ENCODE data around the gene UGT2B7. TPM values are rescaled to one million over a fixed set of nuclear protein-coding genes. Genes with fewer than 3 reads are reported as not detected.

Gene UGT2B7
- total RNA-seq, 3 donors from 2014 or later = 0.18 TPM; not detected in 2

DNA sequence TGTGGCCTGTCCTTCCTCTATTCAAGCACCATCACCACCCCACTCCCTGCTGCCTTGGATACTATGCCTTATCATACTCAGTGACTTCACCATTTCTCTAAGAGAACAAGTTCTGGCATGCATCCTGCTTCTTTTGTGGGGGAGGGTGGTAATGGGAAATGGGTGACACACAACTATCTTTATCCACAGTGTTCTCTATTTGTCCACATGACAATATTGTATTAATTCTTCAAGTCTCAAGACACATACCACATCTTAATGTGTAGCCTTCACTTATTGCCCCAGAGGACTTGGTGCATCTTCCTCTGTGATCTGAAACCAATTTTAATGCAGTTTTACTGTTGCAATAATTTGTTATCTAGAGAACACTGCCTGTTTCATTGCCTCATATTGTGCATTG, 29.3 kb upstream of the UGT2B7 start:
- Mint-ChIP-seq H3K9me3 (peaks cover 4% of the 10 kb centered on the region), H3K4me3 (no peak overlapping the region), H3K36me3 (ENCODE audit: insufficient read depth) (no peaks in the 10 kb centered on the region), H3K4me1 (ENCODE audit: low read depth) (no peaks in the 10 kb centered on the region), H3K27me3 (ENCODE audit: low read depth) (no peaks in the 10 kb centered on the region)
- DNase-seq = no peak
- no peak for ATAC-seq

DNA sequence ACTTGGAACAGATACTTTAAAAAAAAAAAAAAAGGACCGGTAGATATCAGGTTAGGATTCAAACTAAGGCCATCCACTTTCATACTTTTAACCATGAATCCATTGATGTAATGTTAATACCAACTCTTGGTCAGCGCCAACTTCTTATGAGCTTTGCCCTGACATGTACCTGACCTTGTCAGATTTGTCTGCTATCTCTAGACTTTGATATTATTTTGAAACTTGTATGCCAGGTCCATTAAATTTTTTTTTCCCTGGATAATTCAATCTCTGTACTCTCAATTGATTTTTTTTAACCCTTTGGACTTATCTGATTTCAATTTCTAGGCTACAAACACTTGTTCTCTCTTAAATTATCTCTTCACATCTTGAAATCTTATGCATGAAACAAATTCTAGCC, 27.2 kb upstream of the UGT2B7 start:
- Mint-ChIP-seq H3K4me1 (ENCODE audit: low read depth) (no peaks in the 10 kb centered on the region), H3K36me3 (ENCODE audit: insufficient read depth) (no peaks in the 10 kb centered on the region), H3K4me3 (no peak overlapping the region), H3K27me3 (ENCODE audit: low read depth) (no peaks in the 10 kb centered on the region), H3K9me3 (no peaks in the 10 kb centered on the region)
- DNase-seq = no peak
- no peak for ATAC-seq

DNA sequence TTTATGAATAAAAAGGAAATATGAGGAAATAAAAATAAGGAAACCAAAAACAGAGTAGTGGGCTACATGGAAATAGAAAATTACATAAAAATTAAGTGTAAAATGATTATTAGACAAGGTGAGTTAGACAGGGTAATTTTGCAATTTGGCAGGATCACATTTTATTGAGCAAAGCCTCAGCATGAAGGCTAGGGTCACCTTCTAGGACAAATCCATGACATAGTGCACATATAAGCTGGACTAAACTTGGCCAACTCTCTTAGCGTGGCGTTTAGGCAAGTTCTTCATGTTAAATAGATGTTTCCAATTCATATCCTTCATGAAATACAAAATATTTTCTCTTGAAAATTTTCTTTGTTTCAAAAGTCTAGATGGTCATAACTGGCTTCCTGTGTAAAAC, 25.7 kb upstream of the UGT2B7 start:
- no peak overlapping the region for H3K4me3 Mint-ChIP-seq
- DNase-seq (no peak), ATAC-seq (no peak)

DNA sequence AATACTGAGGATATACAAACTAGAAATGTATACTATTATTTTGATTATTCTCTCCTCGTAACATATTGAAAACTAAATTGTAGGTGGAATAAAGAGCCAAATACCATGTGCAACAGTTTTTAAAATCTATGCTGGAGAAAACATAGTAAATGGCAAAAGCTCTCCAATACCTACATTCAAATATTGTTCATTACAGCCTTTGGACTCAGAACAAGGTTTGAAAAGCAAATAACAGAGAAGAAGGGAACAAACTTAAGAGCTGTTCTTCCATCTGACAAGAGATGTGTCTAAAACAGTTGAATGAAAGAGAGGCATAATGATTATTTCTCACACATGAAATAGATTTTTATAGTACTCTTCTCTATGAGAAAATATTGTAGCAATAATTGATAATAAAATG, 25.0 kb upstream of the UGT2B7 start:
- Mint-ChIP-seq H3K4me1 (ENCODE audit: low read depth) (no peaks in the 10 kb centered on the region), H3K27me3 (ENCODE audit: low read depth) (no peaks in the 10 kb centered on the region), H3K36me3 (ENCODE audit: insufficient read depth) (no peaks in the 10 kb centered on the region), H3K4me3 (no peak overlapping the region), H3K9me3 (no peaks in the 10 kb centered on the region)
- ATAC-seq = no peak
- DNase-seq = no peak

More for the DNA sequence above, 25.7 kb upstream of the UGT2B7 start:
- H3K36me3 Mint-ChIP-seq (ENCODE audit: insufficient read depth) = no peaks in the 10 kb centered on the region
- H3K27me3 Mint-ChIP-seq (ENCODE audit: low read depth) = no peaks in the 10 kb centered on the region
- no peaks in the 10 kb centered on the region for H3K9me3 Mint-ChIP-seq
- H3K4me1 Mint-ChIP-seq (ENCODE audit: low read depth) = no peaks in the 10 kb centered on the region

DNA sequence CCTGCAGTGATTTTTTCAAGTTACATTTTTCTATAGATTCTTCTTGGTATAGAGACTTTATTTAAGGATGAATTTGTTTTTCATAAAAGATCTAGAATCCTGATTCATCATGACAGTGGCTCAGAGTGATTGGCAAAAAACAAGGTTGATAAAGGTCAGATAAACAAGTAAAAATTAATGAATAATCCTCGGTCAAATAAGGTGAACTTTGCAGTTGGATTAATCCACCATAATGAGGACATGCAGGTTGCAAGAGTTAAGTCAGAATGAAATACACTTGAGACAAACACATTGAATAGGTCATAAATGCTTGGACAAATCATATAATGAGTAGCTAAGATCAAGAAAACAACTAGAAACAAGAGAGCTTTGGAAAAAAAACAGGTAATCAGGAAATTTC, 22.9 kb upstream of the UGT2B7 start:
- H3K36me3 Mint-ChIP-seq (ENCODE audit: insufficient read depth) = no peaks in the 10 kb centered on the region

DNA sequence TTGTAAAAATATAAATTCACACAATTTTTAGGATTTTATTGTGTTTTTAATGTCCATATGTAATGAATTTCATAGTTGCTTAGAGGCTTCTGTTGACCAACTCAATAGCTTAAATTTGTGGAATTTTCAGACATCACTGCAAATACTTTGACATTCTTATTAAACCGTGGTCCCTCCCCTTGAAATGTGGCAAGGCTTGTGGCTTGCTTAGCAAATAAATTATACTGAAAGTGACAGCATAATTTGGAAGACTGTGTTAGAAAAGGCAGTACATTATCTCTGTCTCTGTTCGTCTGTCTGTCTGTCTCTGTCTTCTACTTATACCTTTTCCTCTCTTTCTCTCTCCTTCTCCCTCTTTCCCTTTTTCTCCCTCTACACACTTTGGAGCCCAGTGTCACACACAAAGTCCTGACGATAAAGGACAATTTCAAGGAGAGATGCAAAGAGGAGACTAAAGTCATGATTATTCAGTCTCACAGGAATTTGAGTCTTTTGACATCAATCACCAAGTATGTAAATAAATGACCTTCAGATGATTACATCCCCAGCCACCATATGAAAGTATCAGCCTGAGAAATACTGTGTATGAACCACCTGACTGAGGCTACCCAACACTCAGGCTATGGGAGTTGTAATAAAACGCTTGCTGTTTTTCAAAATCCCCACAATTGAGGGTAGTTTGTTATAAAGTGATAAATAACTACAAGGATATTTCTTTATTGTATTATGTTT, 21.0 kb upstream of the UGT2B7 start:
- H3K36me3 Mint-ChIP-seq (ENCODE audit: insufficient read depth) = no peaks in the 10 kb centered on the region
- H3K27me3 Mint-ChIP-seq (ENCODE audit: low read depth) = no peaks in the 10 kb centered on the region
- no peak overlapping the region for H3K4me3 Mint-ChIP-seq
- ATAC-seq = no peak
- no peak for DNase-seq
- H3K4me1 Mint-ChIP-seq (ENCODE audit: low read depth) = no peaks in the 10 kb centered on the region
- H3K9me3 Mint-ChIP-seq = no peaks in the 10 kb centered on the region

More for the DNA sequence above, 22.9 kb upstream of the UGT2B7 start:
- Mint-ChIP-seq H3K27me3 (ENCODE audit: low read depth) (no peaks in the 10 kb centered on the region), H3K4me1 (ENCODE audit: low read depth) (no peaks in the 10 kb centered on the region), H3K4me3 (no peak overlapping the region), H3K9me3 (no peaks in the 10 kb centered on the region)
- DNase-seq = no peak
- no peak for ATAC-seq

DNA sequence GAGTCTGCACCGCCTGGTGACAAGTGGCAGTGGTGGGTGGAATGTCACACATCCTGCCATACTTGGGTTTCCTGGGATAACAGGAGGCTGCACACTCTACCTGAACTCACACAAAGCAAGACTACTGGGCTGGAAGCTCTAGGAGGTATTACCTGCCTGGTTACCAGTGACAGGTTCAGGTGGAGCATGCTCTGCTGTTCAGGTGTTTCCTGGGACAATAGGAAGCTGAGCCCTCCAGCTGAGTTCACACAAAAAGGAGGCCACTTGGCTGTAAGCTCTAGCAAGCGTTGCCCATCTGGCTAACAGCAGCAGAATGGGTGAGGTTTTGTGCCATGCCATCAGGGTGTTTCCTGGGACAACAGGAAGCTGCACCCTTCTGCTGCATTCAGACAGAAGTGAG, 17.4 kb upstream of the UGT2B7 start:
- H3K36me3 Mint-ChIP-seq (ENCODE audit: insufficient read depth) = no peaks in the 10 kb centered on the region
- no peaks in the 10 kb centered on the region for H3K4me1 Mint-ChIP-seq (ENCODE audit: low read depth)
- no peak for ATAC-seq
- H3K9me3 Mint-ChIP-seq = no peaks in the 10 kb centered on the region
- no peak overlapping the region for H3K4me3 Mint-ChIP-seq
- no peaks in the 10 kb centered on the region for H3K27me3 Mint-ChIP-seq (ENCODE audit: low read depth)
- no peak for DNase-seq

DNA sequence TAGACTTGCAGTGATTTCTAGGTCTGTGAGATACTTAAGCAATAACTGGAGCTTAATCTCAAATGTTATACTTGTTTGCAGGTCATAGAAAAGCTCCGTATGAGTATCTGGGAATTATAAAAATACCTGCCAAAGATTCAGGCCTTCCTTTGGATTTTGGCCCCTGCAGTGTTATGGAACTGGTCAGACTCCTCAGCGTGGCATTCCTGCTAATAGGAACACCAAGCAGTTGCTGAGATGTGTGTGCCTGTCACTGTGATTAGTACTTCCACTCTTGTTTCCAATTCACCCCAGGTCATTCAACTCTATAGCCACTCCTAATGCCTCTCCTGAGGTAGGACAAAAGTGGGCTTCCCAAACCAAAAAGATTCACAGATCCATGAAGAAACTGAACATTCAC, 7.8 kb upstream of the UGT2B7 start:
- Mint-ChIP-seq H3K9me3 (peaks cover 11% of the 10 kb centered on the region), H3K27me3 (ENCODE audit: low read depth) (no peaks in the 10 kb centered on the region), H3K4me3 (no peak overlapping the region), H3K4me1 (ENCODE audit: low read depth) (no peaks in the 10 kb centered on the region), H3K36me3 (ENCODE audit: insufficient read depth) (no peaks in the 10 kb centered on the region)
- DNase-seq = no peak
- no peak for ATAC-seq

DNA sequence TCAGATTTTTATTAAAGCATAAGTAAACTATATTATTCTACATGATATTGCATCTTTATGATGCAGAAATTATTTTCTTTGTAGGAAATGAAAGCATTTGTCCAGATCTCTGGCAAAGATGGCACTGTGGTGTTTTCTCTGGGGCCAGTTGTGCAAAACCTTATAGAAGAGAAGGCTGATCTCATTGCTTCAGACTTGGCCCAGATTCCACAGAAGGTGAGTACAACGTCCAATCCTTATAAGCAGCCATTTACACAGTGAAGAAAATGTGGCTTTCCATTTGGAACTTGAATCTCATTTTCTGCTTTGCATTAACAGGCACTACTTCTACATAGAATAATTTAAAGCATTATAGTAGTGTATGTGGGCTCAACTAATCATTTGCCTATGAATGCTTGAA, 6.9 kb upstream of the UGT2B7 start:
- Mint-ChIP-seq H3K36me3 (ENCODE audit: insufficient read depth) (no peaks in the 10 kb centered on the region), H3K4me3 (no peak overlapping the region), H3K4me1 (ENCODE audit: low read depth) (no peaks in the 10 kb centered on the region), H3K9me3 (peaks cover 11% of the 10 kb centered on the region), H3K27me3 (ENCODE audit: low read depth) (no peaks in the 10 kb centered on the region)
- ATAC-seq (no peak), DNase-seq (no peak)

DNA sequence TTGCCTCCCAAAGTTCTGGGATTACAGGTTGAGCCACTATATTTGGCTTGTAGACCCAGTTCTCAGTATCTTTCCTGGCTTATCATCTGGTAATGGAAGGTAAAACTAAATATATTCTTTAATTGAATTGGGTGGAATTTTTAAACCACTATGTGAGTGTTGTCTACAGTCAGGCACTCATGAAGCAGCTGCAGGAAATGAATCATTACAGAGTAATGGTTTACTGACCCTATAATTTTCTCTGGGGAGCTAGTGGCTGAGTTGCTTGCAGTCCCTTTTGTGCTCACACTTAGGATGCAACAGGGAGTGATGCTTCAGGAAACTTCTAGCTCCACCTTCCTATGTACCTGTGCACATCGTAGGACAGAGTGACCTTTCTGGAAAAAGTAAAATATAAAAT, 4.1 kb upstream of the UGT2B7 start:
- ATAC-seq = no peak
- H3K27me3 Mint-ChIP-seq (ENCODE audit: low read depth) = no peaks in the 10 kb centered on the region
- no peak for DNase-seq
- H3K9me3 Mint-ChIP-seq = peaks cover 11% of the 10 kb centered on the region
- H3K36me3 Mint-ChIP-seq (ENCODE audit: insufficient read depth) = no peaks in the 10 kb centered on the region
- no peaks in the 10 kb centered on the region for H3K4me1 Mint-ChIP-seq (ENCODE audit: low read depth)
- no peak overlapping the region for H3K4me3 Mint-ChIP-seq

DNA sequence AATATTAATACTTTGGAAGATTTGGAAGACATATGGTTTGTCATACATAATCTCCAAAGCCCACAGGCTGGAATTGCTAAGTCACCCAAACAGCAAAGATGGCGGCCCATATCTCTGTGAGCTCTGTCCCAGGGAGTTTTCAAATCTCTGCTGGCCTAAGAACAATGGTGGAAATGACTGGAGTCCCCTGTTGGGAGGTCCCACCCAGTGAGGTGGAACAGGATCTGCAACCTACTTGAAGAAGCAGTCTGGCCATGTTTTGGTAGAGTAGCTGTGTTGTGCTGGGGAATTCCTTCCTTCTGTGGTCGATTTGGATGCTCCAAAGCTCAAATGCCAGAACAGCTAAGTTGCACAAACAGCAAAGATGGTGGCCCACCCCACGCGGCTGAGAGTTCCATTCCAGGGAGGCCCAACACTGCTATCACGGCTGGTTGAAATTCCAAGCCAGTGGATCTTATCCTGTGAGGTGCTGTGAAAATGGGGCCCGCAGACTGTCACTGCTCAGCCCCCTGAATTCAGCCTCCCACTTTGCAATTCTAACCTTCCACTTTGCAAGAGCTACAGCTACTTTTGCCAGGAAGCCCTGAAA, 3.2 kb upstream of the UGT2B7 start:
- H3K4me3 Mint-ChIP-seq = no peak overlapping the region
- H3K9me3 Mint-ChIP-seq = peaks cover 10% of the 10 kb centered on the region
- H3K4me1 Mint-ChIP-seq (ENCODE audit: low read depth) = no peaks in the 10 kb centered on the region
- no peaks in the 10 kb centered on the region for H3K27me3 Mint-ChIP-seq (ENCODE audit: low read depth)
- DNase-seq = no peak
- no peaks in the 10 kb centered on the region for H3K36me3 Mint-ChIP-seq (ENCODE audit: insufficient read depth)
- ATAC-seq = no peak

DNA sequence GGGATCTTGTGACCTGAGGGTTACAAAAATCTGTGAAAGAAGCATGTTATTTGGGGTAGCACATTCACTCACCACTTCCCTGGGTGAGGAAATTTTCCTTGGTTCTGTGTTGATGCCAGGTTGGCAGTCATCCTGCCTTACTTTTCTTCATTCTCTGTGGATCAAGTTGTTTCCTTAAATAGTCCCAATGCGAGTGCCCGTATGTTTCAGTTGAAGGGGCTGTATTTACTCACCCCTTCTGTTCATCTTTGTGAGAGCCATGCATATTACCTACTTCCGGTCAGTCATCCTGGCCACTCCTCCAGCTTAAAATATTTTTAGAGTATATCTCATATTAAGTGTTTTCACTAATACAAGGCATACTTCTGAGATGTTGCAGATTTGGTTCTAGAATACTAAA, 2.6 kb upstream of the UGT2B7 start:
- no peaks in the 10 kb centered on the region for H3K36me3 Mint-ChIP-seq (ENCODE audit: insufficient read depth)
- no peak for DNase-seq
- ATAC-seq = no peak
- no peaks in the 10 kb centered on the region for H3K27me3 Mint-ChIP-seq (ENCODE audit: low read depth)
- H3K4me3 Mint-ChIP-seq = no peak overlapping the region
- H3K4me1 Mint-ChIP-seq (ENCODE audit: low read depth) = no peaks in the 10 kb centered on the region
- H3K9me3 Mint-ChIP-seq = peaks cover 4% of the 10 kb centered on the region

DNA sequence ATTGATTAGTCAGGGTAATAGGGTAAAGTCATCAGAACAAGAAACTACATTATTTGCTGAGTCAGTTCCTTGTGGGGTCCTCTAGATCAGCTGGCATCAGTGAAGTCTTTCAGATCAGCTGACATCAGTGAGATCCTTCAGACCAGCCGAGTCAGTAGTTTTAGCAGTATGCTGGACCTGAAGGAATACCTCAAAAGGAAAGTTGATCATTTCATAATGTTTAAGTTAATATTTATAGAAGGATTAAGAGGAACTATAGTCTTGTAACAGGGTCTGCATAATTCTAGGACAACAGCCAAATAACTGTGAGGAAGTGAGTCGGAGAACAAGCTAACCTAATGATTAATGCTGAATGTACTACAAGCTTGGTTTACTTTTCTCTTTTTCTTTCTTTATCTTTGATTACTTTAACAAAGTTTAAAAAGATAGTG, 958 bp upstream of the UGT2B7 start:
- Mint-ChIP-seq H3K36me3 (ENCODE audit: insufficient read depth) (no peaks in the 10 kb centered on the region), H3K27me3 (ENCODE audit: low read depth) (no peaks in the 10 kb centered on the region)

DNA sequence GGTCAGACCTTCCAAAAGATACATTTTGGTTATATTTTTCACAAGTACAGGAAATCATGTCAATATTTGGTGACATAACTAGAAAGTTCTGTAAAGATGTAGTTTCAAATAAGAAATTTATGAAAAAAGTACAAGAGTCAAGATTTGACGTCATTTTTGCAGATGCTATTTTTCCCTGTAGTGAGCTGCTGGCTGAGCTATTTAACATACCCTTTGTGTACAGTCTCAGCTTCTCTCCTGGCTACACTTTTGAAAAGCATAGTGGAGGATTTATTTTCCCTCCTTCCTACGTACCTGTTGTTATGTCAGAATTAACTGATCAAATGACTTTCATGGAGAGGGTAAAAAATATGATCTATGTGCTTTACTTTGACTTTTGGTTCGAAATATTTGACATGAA, 536 bp downstream of the UGT2B7 start:
- Mint-ChIP-seq H3K9me3 (no peaks in the 10 kb centered on the region), H3K27me3 (ENCODE audit: low read depth) (no peaks in the 10 kb centered on the region), H3K4me1 (ENCODE audit: low read depth) (no peaks in the 10 kb centered on the region), H3K36me3 (ENCODE audit: insufficient read depth) (no peaks in the 10 kb centered on the region), H3K4me3 (no peak overlapping the region)
- DNase-seq (no peak), ATAC-seq (no peak)

More for the DNA sequence above, 958 bp upstream of the UGT2B7 start:
- DNase-seq = no peak
- Mint-ChIP-seq H3K9me3 (no peaks in the 10 kb centered on the region), H3K4me1 (ENCODE audit: low read depth) (no peaks in the 10 kb centered on the region), H3K4me3 (no peak overlapping the region)
- no peak for ATAC-seq

DNA sequence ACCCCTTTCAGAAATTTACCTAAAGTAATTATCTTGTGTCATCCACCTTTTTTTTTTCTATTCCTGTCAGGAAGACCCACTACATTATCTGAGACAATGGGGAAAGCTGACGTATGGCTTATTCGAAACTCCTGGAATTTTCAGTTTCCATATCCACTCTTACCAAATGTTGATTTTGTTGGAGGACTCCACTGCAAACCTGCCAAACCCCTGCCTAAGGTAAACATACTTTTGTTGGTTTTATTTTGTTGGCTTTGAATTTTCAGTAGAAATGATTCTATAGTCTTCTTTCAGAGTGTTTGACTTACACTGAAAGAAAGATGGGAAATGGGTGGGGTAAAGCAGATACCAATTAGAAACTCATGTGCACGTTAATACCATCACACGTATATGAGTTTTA, 2.2 kb downstream of the UGT2B7 start:
- H3K9me3 Mint-ChIP-seq = no peaks in the 10 kb centered on the region
- no peaks in the 10 kb centered on the region for H3K36me3 Mint-ChIP-seq (ENCODE audit: insufficient read depth)
- H3K4me3 Mint-ChIP-seq = no peak overlapping the region
- no peaks in the 10 kb centered on the region for H3K27me3 Mint-ChIP-seq (ENCODE audit: low read depth)
- no peak for DNase-seq
- ATAC-seq = no peak
- no peaks in the 10 kb centered on the region for H3K4me1 Mint-ChIP-seq (ENCODE audit: low read depth)

All from activated T-cell treated with anti-CD3 and anti-CD28 coated beads, Interleukin-2, amount 50 U/mL, for 4 hours (primary cell).